HG03432 (cell line): ENCODE results near the gene RCOR2.
"Not testable (repeated sequence)": the region's sequence is repeated elsewhere in the genome, so short reads cannot be mapped to it uniquely, and the experiment has no call there.

Experiments
- ATAC-seq: cut with Tn5 transposase; IDR thresholded peaks from one replicate; pipeline ENCODE4 v1.9.1; 2021; ENCODE audit warnings: mild to moderate bottlenecking, moderate library complexity; ENCODE audit not compliant: unreplicated experiment

Gene RCOR2

GRCh38 chr11:63882555-63883242 lies 34.3 kb downstream of the RCOR2 start:
- ATAC-seq: no peak

- no peak for ATAC-seq
Observed at GRCh38 chr11:63880403-63880790, 36.6 kb downstream of the RCOR2 start.

GRCh38 chr11:63879598-63880402 lies 37.2 kb downstream of the RCOR2 start:
- ATAC-seq: no peak

- no peak for ATAC-seq
Observed at GRCh38 chr11:63877658-63878241, 39.2 kb downstream of the RCOR2 start.

GRCh38 chr11:63876616-63877015 lies 40.3 kb downstream of the RCOR2 start:
- no peak for ATAC-seq

- no peak for ATAC-seq
Observed at GRCh38 chr11:63875506-63876065, 41.4 kb downstream of the RCOR2 start.

GRCh38 chr11:63874511-63874910 lies 42.5 kb downstream of the RCOR2 start:
- no peak for ATAC-seq

GRCh38 chr11:63873311-63873710 lies 43.7 kb downstream of the RCOR2 start:
- no peak for ATAC-seq

GRCh38 chr11:63872800-63873197 lies 44.2 kb downstream of the RCOR2 start:
- no peak for ATAC-seq

GRCh38 chr11:63871962-63872799 lies 44.8 kb downstream of the RCOR2 start:
- peak; percentile 89 for ATAC-seq

GRCh38 chr11:63870351-63871140 lies 46.4 kb downstream of the RCOR2 start:
- no peak for ATAC-seq

GRCh38 chr11:63869683-63870082 lies 47.3 kb downstream of the RCOR2 start:
- ATAC-seq: no peak

GRCh38 chr11:63869171-63869591 lies 47.8 kb downstream of the RCOR2 start:
- ATAC-seq: no peak

- no peak for ATAC-seq
Observed at GRCh38 chr11:63868399-63869064, 48.4 kb downstream of the RCOR2 start.

GRCh38 chr11:63867511-63867910 lies 49.5 kb downstream of the RCOR2 start:
- ATAC-seq: no peak

- ATAC-seq: peak; percentile 72
Observed at GRCh38 chr11:63866211-63866610, 50.8 kb downstream of the RCOR2 start.

- ATAC-seq: not testable (repeated sequence)
Observed at GRCh38 chr11:63863620-63864019, 53.3 kb downstream of the RCOR2 start.

- no peak for ATAC-seq
Observed at GRCh38 chr11:63862923-63863322, 54.0 kb downstream of the RCOR2 start.
